HCT116 (cell line): ENCODE data around the gene SORT1. TPM values are rescaled to one million over a fixed set of nuclear protein-coding genes. Genes with fewer than 3 reads are reported as not detected.

Experiments used
- ATAC-seq: fragments of 200-7000 bp; cut with Tn5 transposase; 2 replicates; pipeline ENCODE4 v1.9.1; 2020; ENCODE audit warnings: mild to moderate bottlenecking, moderate library complexity
- BruUV-seq: library from RNA; stranded (reverse); fragments of 400-500 nt; replicated peaks from 2 replicates; lab custom pipeline; 2021; lab: Mats Ljungman, UMichigan
- CTCF ChIA-PET: fragments of 300-600 bp; sonication (Branson Sonifier 250); formaldehyde crosslinking; loops from one replicate; lab custom pipeline; 2021; ENCODE audit warnings: antibody characterized with exemption; lab: Charles Lee
- POLR2A ChIA-PET: fragments of 300-600, 350-600 bp; sonication (Branson Sonifier 250); formaldehyde crosslinking; loops from one replicate; lab custom pipeline; 2021; ENCODE audit warnings: antibody characterized with exemption; lab: Charles Lee
- RAD21 ChIA-PET, 2 experiments: fragments of 300-600 bp; sonication (Branson Sonifier 250); formaldehyde crosslinking; loops; one replicate each; lab custom pipeline; 2023; ENCODE audit warnings: low total read pairs in 2 of 2; ENCODE audit not compliant: uncharacterized antibody in 2 of 2, unreplicated experiment in 2 of 2, low non-redundant PET in 1 of 2; lab: Charles Lee
- DNase-seq: peaks from one replicate; pipeline ENCODE4 v3.0.0-alpha.2; 2010; ENCODE audit warnings: low read depth, low spot score
- H2AFZ ChIP-seq: fragments of 200-600 bp; shearing (Covaris generic), sonication (generic); 2 replicates; pipeline ENCODE4 v1.6.1; 2017; ENCODE audit warnings: low read depth, mixed run types, mixed read lengths, antibody characterized with exemption, low read length; ENCODE audit not compliant: poor library complexity, severe bottlenecking
- H3K27ac ChIP-seq: 2 replicates; pipeline ENCODE4 v1.5.1; 2012; ENCODE audit warnings: low read depth, low read length
- H3K27me3 ChIP-seq: fragments of 200-600 bp; sonication (generic); 2 replicates; pipeline ENCODE4 v1.6.1; 2016; ENCODE audit warnings: mixed run types, low read length, mixed read lengths; ENCODE audit not compliant: insufficient read depth
- H3K36me3 ChIP-seq, 2 experiments: fragments of 200-500 bp in 1 of 2; fragments of 200-600 bp in 1 of 2; sonication (Bioruptor generic) in 1 of 2; sonication (generic) in 1 of 2; 2 replicates each; pipeline versions ENCODE4 v1.5.1 to v1.6.1; 2014 to 2016; ENCODE audit warnings: low read length in 2 of 2, inconsistent platforms in 1 of 2, mixed read lengths in 1 of 2, mixed run types in 1 of 2; ENCODE audit not compliant: insufficient read depth in 2 of 2, control insufficient read depth in 1 of 2
- H3K4me1 ChIP-seq, 2 experiments: fragments of 200-600 bp in 1 of 2; sonication (generic) in 1 of 2; 2 replicates each; pipeline versions ENCODE4 v1.5.1 to v1.6.1; 2012 to 2017; ENCODE audit warnings: low read length in 2 of 2, inconsistent platforms in 1 of 2, mild to moderate bottlenecking in 1 of 2, mixed read lengths in 1 of 2, mixed run types in 1 of 2, moderate library complexity in 1 of 2; ENCODE audit not compliant: insufficient read depth in 2 of 2, control insufficient read depth in 1 of 2
- H3K4me2 ChIP-seq: fragments of 200-600 bp; sonication (generic); 2 replicates; pipeline ENCODE4 v1.6.1; 2017; ENCODE audit warnings: mixed run types, low read length, mixed read lengths
- H3K4me3 ChIP-seq, 2 experiments: fragments of 200-600 bp in 1 of 2; sonication (generic) in 1 of 2; replicated peaks in 1 of 2; 2 replicates each; pipeline ENCODE4 v1.5.1; 2011 to 2016; ENCODE audit warnings: low read length in 2 of 2, control low read depth in 1 of 2, low read depth in 1 of 2, mild to moderate bottlenecking in 1 of 2, mixed read lengths in 1 of 2, mixed run types in 1 of 2
- H3K79me2 ChIP-seq: fragments of 200-600 bp; sonication (generic); 2 replicates; pipeline ENCODE4 v1.6.1; 2017; ENCODE audit warnings: mild to moderate bottlenecking, mixed run types, low read length, moderate library complexity, mixed read lengths; ENCODE audit not compliant: insufficient read depth
- H3K9ac ChIP-seq: fragments of 200-600 bp; sonication (generic); 2 replicates; pipeline ENCODE4 v1.6.1; 2016; ENCODE audit warnings: low read length, mixed read lengths
- H3K9me2 ChIP-seq: fragments of 200-600 bp; sonication (generic), shearing (Covaris generic); 2 replicates; pipeline ENCODE4 v1.6.1; 2017; ENCODE audit warnings: mixed run types, mild to moderate bottlenecking, moderate library complexity; ENCODE audit not compliant: insufficient read depth
- H3K9me3 ChIP-seq, 2 experiments: fragments of 200-500 bp in 1 of 2; fragments of 200-600 bp in 1 of 2; sonication (Bioruptor generic) in 1 of 2; sonication (generic) in 1 of 2; 2 replicates each; pipeline ENCODE4 v1.6.1; 2014 to 2017; ENCODE audit warnings: low read length in 2 of 2, mixed read lengths in 2 of 2, inconsistent platforms in 1 of 2, low read depth in 1 of 2, mild to moderate bottlenecking in 1 of 2, mixed run types in 1 of 2, moderate library complexity in 1 of 2; ENCODE audit not compliant: control insufficient read depth in 1 of 2, insufficient read depth in 1 of 2
- H4K20me1 ChIP-seq: fragments of 200-600 bp; sonication (generic), shearing (Covaris generic); 2 replicates; pipeline ENCODE4 v1.6.1; 2017; ENCODE audit warnings: mixed run types, mild to moderate bottlenecking, moderate library complexity; ENCODE audit not compliant: insufficient read depth
- CBX3 ChIP-seq: IDR thresholded peaks from 2 replicates; pipeline ENCODE4 v1.6.1; 2012; ENCODE audit warnings: low read depth
- EZH2 ChIP-seq: fragments of 200-600 bp; sonication (generic); IDR thresholded peaks from 2 replicates; pipeline ENCODE4 v1.6.1; 2017; ENCODE audit warnings: antibody characterized with exemption, mixed run types
- REST ChIP-seq: IDR thresholded peaks from 2 replicates; pipeline ENCODE4 v1.6.1; 2012; ENCODE audit warnings: low read depth
- ZNF274 ChIP-seq: fragments of 200-500 bp; sonication (Bioruptor generic); IDR thresholded peaks from 2 replicates; pipeline ENCODE4 v1.6.1; 2014; ENCODE audit warnings: mild to moderate bottlenecking, low read depth, low read length, inconsistent platforms
- intact Hi-C: fragments of 100-400 bp; cut with micrococcal nuclease; formaldehyde crosslinking; loops from 2 replicates; pipeline ENCODE4 v1.10.0; 2022
- total RNA-seq: library from RNA; stranded (reverse); gene quantifications from one replicate; pipeline ENCODE4 v1.2.1, GENCODE V29; 2021; ENCODE audit not compliant: unreplicated experiment
- TF ChIP-seq, protein P1 (sequence below): IDR thresholded peaks from 2 replicates; pipeline ENCODE4 v1.6.1; 2011; ENCODE audit warnings: mild to moderate bottlenecking, low read length, moderate library complexity; ENCODE audit not compliant: insufficient replicate concordance; ENCODE audit errors: extremely low read depth

The SORT1 gene
- total RNA-seq, 1 experiment from 2014 or later: 20.2 TPM

- Histone ChIP-seq H3K9me2 (no peaks in the 10 kb centered on the region), H3K27ac (no peak overlapping the region), H3K36me3 (no peaks in the 10 kb centered on the region), H3K4me1 (peaks cover under 1 to 2% of the 10 kb centered on the region in 2 experiments; a peak in 2 of 4 replicates), H4K20me1 (no peaks in the 10 kb centered on the region), H3K9ac (no peak overlapping the region), H2AFZ (no peak overlapping the region), H3K4me3 (no peak overlapping the region), H3K4me2 (no peak overlapping the region), H3K27me3 (no peaks in the 10 kb centered on the region; the same call in 1 of the 2 replicates), H3K79me2 (no peaks in the 10 kb centered on the region), H3K9me3 (no peaks in the 10 kb centered on the region)
- intact Hi-C loops: no loop called here
- ChIA-PET CTCF (no interaction called here), POLR2A (no interaction called here), RAD21 (no interaction called here)
- no peak for ATAC-seq
- no peak for TF ChIP-seq ZNF274
- TF ChIP-seq, protein P1, sequence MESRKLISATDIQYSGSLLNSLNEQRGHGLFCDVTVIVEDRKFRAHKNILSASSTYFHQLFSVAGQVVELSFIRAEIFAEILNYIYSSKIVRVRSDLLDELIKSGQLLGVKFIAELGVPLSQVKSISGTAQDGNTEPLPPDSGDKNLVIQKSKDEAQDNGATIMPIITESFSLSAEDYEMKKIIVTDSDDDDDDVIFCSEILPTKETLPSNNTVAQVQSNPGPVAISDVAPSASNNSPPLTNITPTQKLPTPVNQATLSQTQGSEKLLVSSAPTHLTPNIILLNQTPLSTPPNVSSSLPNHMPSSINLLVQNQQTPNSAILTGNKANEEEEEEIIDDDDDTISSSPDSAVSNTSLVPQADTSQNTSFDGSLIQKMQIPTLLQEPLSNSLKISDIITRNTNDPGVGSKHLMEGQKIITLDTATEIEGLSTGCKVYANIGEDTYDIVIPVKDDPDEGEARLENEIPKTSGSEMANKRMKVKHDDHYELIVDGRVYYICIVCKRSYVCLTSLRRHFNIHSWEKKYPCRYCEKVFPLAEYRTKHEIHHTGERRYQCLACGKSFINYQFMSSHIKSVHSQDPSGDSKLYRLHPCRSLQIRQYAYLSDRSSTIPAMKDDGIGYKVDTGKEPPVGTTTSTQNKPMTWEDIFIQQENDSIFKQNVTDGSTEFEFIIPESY: no peak
- no peak for TF ChIP-seq REST
- TF ChIP-seq CBX3: no peak
- no peak for TF ChIP-seq EZH2
- no peak for DNase-seq
- no TSS peak for BruUV-seq
Observed at GRCh38 chr1:109391626-109392025, 6.1 kb downstream of the SORT1 start.
